Dendritic cell treated with granulocyte-macrophage colony-stimulating factor and Interleukin-4, amounts not matched to agents 40 ng/mL and 50 ng/mL, for 4 days (primary cell): ENCODE measurements around the gene JDP2.

Experiments used
- H3K27ac Mint-ChIP-seq: one replicate; pipeline ENCODE4 v1.8.0; 2022; ENCODE audit warnings: mild to moderate bottlenecking, mixed read lengths
- H3K27me3 Mint-ChIP-seq: one replicate; pipeline ENCODE4 v1.8.0; 2022; ENCODE audit warnings: mild to moderate bottlenecking, mixed read lengths
- H3K36me3 Mint-ChIP-seq: one replicate; pipeline ENCODE4 v1.8.0; 2022; ENCODE audit warnings: low read depth, mixed read lengths
- H3K4me1 Mint-ChIP-seq: one replicate; pipeline ENCODE4 v1.8.0; 2022; ENCODE audit warnings: low read depth, mixed read lengths
- H3K4me3 Mint-ChIP-seq: one replicate; pipeline ENCODE4 v1.8.0; 2022; ENCODE audit warnings: mild to moderate bottlenecking, moderate library complexity, mixed read lengths
- H3K9me3 Mint-ChIP-seq: one replicate; pipeline ENCODE4 v1.8.0; 2022; ENCODE audit warnings: mixed read lengths
- intact Hi-C: fragments of 100-400 bp; cut with micrococcal nuclease; formaldehyde crosslinking; loops from one replicate; pipeline ENCODE4 v1.15.0; 2022

The JDP2 gene

DNA sequence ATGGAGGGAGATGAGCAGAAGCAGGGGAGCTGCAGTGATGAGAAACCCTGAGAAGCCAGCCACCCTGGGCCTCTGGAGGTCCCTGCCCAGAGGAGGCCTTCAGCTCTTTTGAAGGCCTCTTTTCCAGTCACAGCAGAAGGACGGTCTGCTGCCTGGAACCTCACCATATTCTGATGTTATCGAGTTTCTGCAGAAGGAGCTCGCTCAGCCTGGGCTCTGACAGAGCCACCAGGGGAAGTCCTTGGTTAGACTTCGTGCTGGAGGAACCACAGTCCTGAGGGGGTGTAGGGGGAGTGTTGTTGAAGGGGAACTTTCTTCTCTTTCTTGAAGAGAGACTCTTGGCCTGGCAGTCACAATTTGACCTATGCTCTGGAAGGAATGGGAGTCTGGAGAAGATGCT lies 69.4 kb downstream of the JDP2 start:
- no peak overlapping the region for H3K4me3 Mint-ChIP-seq
- H3K27ac Mint-ChIP-seq = peak overlapping the region; percentile 67
- H3K4me1 Mint-ChIP-seq = peaks cover 40% of the 10 kb centered on the region
- H3K9me3 Mint-ChIP-seq = no peaks in the 10 kb centered on the region
- no peaks in the 10 kb centered on the region for H3K27me3 Mint-ChIP-seq
- intact Hi-C loops = no loop called here
- no peaks in the 10 kb centered on the region for H3K36me3 Mint-ChIP-seq

DNA sequence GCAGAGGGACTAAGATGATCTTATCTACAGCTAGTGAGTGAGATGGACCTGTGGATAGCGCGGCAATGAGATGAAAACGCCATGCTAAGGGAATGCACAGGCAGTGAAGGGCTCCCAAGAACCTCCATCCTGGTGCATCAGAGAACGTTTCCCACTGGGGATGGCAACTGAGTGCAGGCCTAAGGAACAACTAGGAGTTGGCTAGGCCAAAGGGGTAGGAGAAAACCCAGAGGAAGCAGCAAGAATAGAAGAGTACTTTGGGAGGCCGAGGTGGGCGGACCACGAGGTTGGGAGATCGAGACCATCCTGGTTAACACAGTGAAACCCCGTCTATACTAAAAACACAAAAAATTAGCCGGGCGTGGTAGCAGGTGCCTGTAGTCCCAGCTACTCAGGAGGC lies 69.9 kb downstream of the JDP2 start:
- Mint-ChIP-seq H3K27me3 (no peaks in the 10 kb centered on the region), H3K9me3 (no peaks in the 10 kb centered on the region), H3K4me3 (no peak overlapping the region), H3K27ac (peak overlapping the region; percentile 67), H3K4me1 (peaks cover 40% of the 10 kb centered on the region), H3K36me3 (no peaks in the 10 kb centered on the region)
- intact Hi-C loops = no loop called here

DNA sequence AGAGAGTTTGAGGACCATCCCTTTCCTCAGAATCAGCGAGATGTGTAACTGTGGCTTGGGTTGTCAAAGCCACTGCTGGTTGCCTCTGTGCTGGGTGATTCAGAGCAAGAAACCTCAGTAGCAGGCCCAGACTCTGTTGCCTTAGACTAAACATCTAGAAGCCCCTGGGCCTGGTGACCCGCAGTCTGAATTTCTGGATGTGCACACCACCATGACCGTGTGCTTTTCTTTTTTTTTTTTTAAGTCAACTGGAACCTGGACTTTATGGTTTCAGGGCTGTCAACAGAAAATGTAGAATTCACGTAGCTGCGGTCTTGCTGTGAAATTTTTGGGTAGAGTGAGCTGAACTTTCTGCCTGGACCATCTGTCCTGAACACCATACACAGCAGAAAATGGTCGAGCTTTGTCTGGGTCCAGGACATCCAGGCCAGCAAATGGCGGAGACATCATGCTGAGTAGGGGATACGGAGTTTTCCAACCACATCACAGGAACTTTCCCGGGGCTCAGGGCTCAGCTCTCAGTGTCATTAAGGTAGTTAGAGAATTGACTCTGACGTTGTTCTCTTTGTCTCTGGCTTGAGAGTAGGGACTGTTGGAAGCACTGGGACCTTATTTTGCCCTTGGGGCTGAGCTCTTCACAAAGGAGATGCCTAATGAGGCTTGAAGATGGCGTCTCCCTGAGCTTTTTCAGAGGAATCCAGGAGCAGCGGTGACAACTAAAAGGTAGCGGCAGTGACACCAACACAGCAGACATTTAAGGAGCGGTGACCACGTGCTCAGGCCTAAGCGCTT lies 71.5 kb downstream of the JDP2 start:
- H3K9me3 Mint-ChIP-seq = no peaks in the 10 kb centered on the region
- intact Hi-C loops = no loop called here
- H3K27ac Mint-ChIP-seq = no peak overlapping the region
- no peaks in the 10 kb centered on the region for H3K36me3 Mint-ChIP-seq
- no peaks in the 10 kb centered on the region for H3K27me3 Mint-ChIP-seq
- peaks cover 35% of the 10 kb centered on the region for H3K4me1 Mint-ChIP-seq
- no peak overlapping the region for H3K4me3 Mint-ChIP-seq

DNA sequence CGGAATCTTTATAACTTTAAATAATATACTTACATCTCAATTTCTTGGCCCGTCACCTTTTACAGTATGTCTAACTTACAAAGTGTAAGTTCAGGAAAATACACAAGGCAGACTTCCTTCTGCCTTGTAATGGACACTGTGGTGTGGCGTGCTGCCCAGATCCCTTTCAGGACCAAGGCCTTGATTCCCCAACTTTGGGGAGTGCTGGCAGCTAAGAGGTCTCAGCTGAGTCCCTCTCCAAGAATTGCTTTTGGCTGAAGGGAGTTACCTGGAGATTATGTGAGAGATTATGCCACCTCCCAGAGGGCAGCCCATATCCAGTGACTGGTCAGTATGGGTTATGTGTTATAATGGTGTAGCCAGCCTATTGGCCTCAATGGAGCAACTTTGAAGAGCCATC lies 73.3 kb downstream of the JDP2 start:
- Mint-ChIP-seq H3K27ac (no peak overlapping the region), H3K36me3 (no peaks in the 10 kb centered on the region), H3K4me3 (no peak overlapping the region), H3K27me3 (no peaks in the 10 kb centered on the region), H3K9me3 (no peaks in the 10 kb centered on the region), H3K4me1 (peaks cover 19% of the 10 kb centered on the region)
- intact Hi-C loops = no loop called here

DNA sequence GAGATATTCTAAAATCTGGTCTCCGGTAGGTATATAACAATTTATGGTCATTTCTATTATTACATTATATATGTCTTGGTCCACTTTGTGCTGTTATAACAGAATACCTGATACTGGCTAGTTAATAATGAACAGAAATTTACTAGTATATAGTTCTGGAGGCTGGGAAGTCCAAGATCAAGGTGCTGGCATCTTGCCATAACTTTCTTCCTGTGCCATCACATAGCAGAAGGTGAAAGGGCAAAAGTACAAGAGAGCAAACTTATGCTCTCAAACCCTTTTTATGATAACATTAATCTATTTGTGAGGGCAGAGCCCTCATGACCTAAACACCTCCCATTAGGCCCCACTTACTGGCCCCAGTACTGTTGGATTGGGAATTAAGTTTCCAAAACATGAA lies 76.6 kb downstream of the JDP2 start:
- Mint-ChIP-seq H3K4me3 (no peak overlapping the region), H3K9me3 (peaks cover 9% of the 10 kb centered on the region), H3K27ac (no peak overlapping the region), H3K27me3 (no peaks in the 10 kb centered on the region), H3K36me3 (no peaks in the 10 kb centered on the region), H3K4me1 (no peaks in the 10 kb centered on the region)
- intact Hi-C loops = no loop called here

DNA sequence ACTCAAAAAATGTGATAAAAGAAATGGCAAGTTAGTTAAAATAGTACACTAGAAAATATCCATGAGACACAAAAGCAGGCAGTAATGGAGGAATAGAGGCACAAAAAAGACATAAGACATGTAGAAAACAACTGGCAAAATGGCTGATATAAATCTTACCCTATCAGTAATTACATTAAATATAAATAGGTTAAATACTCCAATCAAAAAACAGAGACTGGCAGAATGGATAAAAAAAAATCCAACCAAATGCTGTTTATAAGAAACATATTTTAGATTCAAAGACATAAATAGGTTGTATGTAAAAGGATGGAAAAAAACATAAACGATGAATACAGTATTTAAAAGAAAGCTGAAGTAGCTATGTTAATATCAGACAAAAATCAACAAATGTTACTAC lies 79.1 kb downstream of the JDP2 start:
- Mint-ChIP-seq H3K9me3 (peaks cover 23% of the 10 kb centered on the region), H3K4me1 (peaks cover 6% of the 10 kb centered on the region), H3K4me3 (no peak overlapping the region), H3K27ac (no peak overlapping the region), H3K36me3 (no peaks in the 10 kb centered on the region), H3K27me3 (no peaks in the 10 kb centered on the region)
- intact Hi-C loops = no loop called here

DNA sequence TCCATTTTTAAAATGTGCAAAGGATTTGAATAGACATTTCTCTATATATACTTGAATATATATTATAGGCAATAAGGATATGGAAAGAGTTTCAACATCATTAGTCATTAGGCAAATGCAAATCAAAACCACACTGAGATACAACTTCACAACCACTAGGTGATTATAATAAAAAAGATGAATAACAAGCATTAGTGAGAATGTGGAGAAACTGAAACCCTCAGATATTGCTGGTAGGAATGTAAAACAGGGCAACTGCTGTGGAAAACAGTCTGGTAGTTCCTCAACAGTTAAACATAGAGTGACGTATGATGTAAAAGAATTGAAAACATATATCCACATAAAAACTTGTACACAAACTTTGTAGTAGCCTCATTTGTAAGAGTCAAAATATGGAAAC lies 82.7 kb downstream of the JDP2 start:
- Mint-ChIP-seq H3K4me1 (peaks cover 22% of the 10 kb centered on the region), H3K36me3 (no peaks in the 10 kb centered on the region), H3K4me3 (no peak overlapping the region), H3K9me3 (peaks cover 24% of the 10 kb centered on the region), H3K27me3 (no peaks in the 10 kb centered on the region), H3K27ac (no peak overlapping the region)
- intact Hi-C loops = no loop called here

DNA sequence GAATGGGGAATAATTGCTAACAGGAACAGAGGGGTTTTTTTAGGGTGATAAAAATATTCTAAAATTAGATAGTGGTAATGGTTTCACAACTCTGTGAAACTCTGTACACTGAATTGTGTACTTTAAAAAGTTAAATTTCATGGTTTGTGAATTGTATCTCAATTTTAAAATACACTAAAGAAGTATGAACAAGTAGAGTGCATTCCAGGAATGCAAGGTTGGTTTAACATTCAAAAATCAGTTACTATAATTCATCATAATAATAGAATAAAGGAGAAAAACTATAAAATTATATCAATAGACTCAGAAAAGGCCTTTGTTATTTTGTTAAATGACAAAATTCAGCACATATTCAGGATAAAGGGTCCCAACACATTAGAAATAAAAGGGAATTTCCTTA lies 83.4 kb downstream of the JDP2 start:
- Mint-ChIP-seq H3K9me3 (peaks cover 24% of the 10 kb centered on the region), H3K36me3 (no peaks in the 10 kb centered on the region), H3K27me3 (no peaks in the 10 kb centered on the region), H3K4me1 (peaks cover 28% of the 10 kb centered on the region), H3K27ac (no peak overlapping the region), H3K4me3 (no peak overlapping the region)
- intact Hi-C loops = no loop called here

DNA sequence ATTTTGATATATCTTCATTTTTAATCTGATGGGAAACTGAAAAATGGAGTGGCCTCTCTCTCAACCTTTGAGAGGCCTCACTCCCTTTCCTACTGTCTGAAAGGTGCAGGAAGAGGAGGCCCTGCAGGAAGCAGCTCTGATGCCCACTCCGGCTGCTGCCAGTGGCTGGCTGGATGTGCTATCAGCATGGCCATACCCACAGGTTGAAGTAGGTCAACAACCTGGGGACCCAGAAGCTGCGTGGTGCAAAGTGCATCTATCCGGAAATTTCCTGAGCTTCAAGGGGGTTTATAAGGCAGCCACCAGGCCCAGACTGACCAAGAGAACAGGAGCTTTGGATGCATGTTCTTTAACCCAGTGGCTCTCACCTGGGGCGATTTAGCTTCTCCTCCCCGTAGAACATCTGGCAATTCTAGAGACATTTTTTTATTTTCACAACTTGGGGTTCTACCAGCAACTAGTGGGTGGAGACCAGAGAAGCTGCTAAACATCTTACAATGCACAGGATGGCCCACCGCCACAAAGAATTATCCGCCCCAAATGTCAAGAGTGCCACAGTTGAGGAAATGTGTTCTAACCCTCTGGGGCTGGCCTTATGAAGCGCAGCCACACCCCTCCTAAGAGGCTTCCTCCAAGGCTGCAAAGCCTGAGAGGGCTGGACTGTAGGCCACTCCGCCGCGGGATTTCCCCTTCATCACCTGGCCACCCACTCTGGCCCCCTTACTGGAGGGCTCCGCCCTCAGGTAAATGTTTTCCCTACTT lies 86.3 kb downstream of the JDP2 start:
- H3K9me3 Mint-ChIP-seq = peaks cover 16% of the 10 kb centered on the region
- no peaks in the 10 kb centered on the region for H3K27me3 Mint-ChIP-seq
- no peak overlapping the region for H3K4me3 Mint-ChIP-seq
- H3K36me3 Mint-ChIP-seq = no peaks in the 10 kb centered on the region
- H3K4me1 Mint-ChIP-seq = peaks cover 36% of the 10 kb centered on the region
- intact Hi-C loops = no loop called here
- peak overlapping the region; percentile 81 for H3K27ac Mint-ChIP-seq

DNA sequence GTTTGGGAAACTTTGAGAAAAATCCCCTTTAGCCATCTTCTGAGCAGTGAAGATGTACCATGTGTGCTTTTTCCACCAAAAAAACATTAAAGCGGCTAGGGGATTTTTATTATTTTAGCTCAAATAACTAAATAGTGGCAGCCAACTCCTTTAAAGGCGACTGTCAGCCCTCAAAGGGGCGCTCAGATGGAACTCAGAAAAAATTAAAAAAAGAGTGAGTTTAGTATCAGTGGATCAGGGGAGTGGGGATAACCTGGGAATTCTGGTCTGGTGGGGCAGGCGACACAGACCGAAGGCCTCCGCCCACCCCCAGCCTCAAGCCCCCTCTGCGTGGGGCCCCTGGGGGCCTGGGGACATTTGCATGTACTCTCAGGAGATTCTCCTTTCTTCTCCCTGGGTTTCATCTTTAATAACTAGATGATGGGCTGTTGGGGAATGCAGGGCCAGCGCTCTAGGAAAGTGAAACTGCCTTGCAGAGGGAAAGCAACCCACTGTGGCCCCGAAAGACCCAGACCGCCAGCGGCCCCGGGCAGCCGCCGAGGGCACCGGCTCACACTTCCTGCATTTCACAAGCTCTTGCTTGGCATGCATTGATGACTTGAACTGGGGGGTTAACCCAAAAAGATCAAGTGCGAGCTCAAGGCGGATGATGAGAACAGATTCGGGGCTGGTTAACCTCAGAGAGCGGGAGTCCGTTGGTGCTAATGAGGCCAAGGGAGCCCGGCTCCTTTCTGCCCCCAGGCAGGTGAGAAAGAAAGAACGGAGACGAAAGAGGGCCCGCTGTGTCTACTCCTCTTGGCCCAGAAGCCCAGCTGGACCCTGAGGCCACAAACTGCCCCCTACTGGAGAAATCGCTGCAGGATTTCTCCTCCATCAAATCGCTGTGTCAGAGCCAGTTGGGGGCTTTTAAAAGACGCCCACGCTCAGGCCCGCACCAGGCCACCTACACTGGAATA lies 87.1 kb downstream of the JDP2 start:
- Mint-ChIP-seq H3K27me3 (no peaks in the 10 kb centered on the region), H3K9me3 (peaks cover 16% of the 10 kb centered on the region), H3K4me1 (peaks cover 35% of the 10 kb centered on the region), H3K36me3 (no peaks in the 10 kb centered on the region), H3K27ac (peak overlapping the region; percentile 81), H3K4me3 (peak overlapping the region; percentile 77)
- intact Hi-C loops = no loop called here

DNA sequence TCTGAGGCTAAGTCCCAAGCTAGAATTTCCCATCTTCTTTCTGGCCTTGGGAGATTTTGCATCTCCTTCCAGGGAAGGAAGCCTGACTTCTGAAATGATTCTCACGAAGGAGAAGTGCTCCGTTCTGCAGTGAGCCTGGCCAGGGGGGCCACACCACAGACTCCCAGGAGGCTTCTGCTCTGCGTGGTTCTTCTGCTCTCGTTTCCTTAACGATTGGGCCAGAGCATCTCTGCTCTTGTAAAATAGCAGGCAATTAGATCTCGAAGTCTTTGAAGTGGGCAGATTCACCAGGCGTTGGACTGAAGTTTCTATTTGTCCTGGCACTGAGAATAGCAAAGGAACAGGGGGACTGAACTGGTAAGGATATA lies 87.8 kb downstream of the JDP2 start:
- H3K4me1 Mint-ChIP-seq = peaks cover 38% of the 10 kb centered on the region
- no peaks in the 10 kb centered on the region for H3K36me3 Mint-ChIP-seq
- peaks cover 15% of the 10 kb centered on the region for H3K9me3 Mint-ChIP-seq
- peak overlapping the region; percentile 81 for H3K27ac Mint-ChIP-seq
- intact Hi-C loops = no loop called here
- no peaks in the 10 kb centered on the region for H3K27me3 Mint-ChIP-seq
- H3K4me3 Mint-ChIP-seq = peak overlapping the region; percentile 77

DNA sequence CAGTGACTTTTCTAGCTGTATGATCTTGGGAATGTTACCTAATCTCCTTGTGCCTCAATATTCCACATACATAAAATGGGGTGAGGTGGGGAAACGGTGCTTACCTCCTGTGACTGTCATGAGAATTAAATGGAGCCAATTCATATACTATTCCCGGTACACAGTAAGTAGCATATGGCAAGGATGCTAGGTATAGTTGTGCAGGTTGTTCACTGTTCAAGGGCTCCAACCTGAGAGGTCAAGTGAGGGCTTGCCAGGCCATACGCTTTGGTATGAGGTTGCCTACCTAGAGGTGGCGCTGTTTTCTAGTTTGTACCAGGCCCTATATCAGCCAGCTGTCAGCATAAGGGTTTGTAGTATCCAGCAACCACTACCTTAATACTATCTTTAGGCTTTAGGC lies 90.8 kb downstream of the JDP2 start:
- no peak overlapping the region for H3K4me3 Mint-ChIP-seq
- peaks cover 62% of the 10 kb centered on the region for H3K4me1 Mint-ChIP-seq
- H3K27me3 Mint-ChIP-seq = no peaks in the 10 kb centered on the region
- peaks cover 7% of the 10 kb centered on the region for H3K36me3 Mint-ChIP-seq
- no peak overlapping the region for H3K27ac Mint-ChIP-seq
- intact Hi-C loops = loop anchor here (2.0 kb wide), 1 partner anchor 42 kb away; no protein-coding TSS in a partner anchor
- no peaks in the 10 kb centered on the region for H3K9me3 Mint-ChIP-seq

DNA sequence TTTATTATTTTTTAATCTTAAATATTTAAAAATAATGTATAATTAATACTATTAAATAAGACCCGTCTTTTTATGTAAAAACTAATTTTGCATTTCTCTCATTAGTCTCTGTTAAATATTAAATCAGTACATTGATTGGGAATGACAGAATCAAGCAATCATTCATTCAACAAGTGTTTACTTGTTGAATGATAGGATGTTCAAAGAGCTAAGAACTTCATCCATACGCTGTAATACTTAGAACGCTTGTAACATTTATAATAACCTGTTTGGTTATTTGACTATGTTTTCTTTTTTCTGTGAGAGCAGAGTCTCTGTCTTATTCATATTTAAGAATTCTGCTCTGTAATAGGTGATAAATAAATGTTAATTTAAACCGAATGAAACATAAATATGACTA lies 91.6 kb downstream of the JDP2 start:
- Mint-ChIP-seq H3K4me3 (no peak overlapping the region), H3K27me3 (no peaks in the 10 kb centered on the region)

More for the DNA sequence above, 91.6 kb downstream of the JDP2 start:
- H3K4me1 Mint-ChIP-seq = peaks cover 66% of the 10 kb centered on the region
- H3K9me3 Mint-ChIP-seq = no peaks in the 10 kb centered on the region
- H3K36me3 Mint-ChIP-seq = peaks cover 9% of the 10 kb centered on the region
- intact Hi-C loops = loop anchor here (2.0 kb wide), 1 partner anchor 41 kb away; no protein-coding TSS in a partner anchor
- H3K27ac Mint-ChIP-seq = no peak overlapping the region
